D341Med (cell line): ENCODE measurements around the gene GATA5.

ENCODE experiments used
- DNase-seq: peaks from one replicate; pipeline ENCODE4 v3.0.0; 2012; ENCODE audit warnings: low spot score

The GATA5 gene

DNA sequence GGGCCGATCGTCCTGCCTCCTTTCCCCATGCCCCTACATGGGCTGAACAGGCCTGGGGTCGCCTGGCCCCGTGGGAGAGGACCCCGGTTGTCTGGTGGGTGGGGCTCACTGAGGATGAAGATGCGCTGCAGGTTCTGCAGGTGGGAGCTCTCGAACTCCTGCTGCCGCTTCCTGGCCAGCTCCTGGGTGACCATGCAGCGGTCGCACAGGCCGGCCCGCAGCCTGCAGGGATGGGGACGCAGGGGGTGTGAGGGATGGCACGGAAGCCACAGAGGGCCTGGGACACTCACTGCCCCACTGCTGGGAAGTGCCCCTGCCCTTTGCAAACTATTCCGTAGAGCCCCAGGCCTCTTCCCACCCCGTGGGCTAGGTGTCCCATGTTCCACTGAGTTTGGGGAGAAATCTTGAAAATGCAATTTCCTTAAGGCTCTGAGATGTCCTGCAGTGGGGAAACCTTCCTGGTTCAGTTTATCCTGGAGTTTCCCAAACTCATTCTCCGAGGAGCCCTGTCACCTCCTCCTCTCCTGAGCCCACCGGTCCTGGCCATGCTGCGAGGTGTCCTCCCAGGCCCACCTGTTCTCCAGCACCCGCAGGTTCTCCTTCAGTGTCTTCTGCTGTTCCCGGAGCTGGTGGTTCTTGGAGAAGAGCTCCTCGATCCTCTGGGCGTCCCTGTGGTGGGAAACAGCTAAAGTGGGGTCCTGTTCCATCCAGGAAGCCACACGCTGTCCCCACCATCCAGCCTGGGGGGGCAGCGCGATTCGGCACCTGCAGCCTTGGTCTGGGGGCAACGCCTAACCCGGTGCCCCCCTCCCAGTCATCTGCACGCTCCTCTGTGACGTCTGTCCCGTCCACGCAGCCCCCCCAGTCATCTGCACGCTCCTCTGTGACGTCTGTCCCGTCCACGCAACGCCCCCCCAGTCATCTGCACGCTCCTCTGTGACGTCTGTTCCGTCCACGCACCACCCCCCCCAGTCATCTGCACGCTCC, 58.9 kb downstream of the GATA5 start:
- no peak for DNase-seq

DNA sequence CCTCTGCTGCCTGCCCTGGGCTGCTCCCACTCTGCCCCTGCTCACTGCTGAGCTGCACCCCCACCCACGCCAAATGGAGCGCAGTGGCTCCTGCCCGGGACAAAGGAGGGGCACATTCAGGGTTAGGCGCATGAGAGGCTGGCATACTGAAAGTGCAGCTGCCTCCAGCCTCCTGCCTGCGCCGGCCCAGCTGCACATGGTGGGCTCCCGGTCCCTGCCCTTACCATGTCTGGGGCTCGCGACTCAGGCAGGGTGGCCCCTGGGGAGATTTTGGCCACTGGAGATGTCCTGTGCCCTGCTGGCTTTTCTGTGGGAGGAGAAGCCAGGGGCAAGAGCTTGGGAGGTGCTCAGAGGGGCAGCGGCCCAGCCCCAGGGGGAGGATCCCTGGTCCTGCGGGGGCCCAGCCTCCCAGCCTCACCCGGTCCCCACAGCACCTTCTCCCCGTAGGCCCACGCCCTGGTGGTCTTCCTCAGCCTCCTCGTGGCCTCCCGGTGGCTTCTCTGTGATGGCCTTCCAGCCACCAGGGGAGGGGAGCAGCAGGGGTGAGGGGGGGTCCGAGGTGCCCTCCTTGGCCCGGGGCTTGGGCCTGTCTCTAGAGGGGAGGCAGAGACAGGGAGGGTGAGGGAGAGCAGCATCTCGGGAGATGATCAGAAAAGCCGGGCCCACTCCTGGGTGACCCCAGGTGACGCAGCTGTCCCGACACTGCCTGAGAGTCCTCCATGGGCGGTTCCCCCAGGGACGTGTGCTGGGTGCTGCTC, 60.3 kb downstream of the GATA5 start:
- no peak for DNase-seq

DNA sequence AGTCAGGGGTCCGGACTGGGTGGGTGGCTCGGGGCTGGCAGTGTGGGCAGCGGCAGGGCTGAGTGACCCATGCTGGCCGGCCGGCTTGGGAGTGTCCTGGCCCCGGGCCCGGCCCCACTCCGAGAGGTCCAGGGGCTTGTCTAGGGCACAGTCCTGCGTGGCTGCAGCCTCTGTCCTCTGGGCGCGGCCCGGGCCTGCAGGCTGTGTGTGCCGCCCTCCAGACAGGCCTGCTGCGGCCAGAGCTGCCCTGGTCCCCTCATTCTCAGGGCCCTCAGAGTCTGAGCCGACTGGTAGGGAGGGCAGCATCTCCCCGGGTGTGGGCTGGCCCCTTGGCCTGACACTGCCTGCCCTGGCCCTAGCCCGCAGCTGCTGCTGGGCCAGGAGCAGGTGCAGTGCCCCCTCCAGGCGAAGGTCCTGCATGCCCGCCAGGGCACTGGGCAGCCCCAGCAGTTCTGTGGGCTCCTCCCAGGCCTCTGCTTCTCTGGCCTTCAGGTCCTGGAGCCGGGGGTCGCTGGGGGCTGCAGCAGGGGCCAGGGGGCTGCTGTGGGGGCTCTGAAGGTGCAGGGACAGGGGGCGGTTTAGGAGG, 61.8 kb downstream of the GATA5 start:
- peak; percentile 62 for DNase-seq
